Measurements from ENCODE around the gene LEAP2. TPM values are rescaled to one million over a fixed set of nuclear protein-coding genes. Genes with fewer than 3 reads are reported as not detected.

The LEAP2 gene
- polyA plus RNA-seq, 1 donor from 2014 or later = 1.6 TPM

GRCh38 chr5:132848270-132848669, 25.2 kb upstream of the LEAP2 start:
- Histone ChIP-seq H3F3A (ENCODE audit: insufficient read depth, low read length, poor library complexity, severe bottlenecking) (no peaks in the 10 kb centered on the region), H3K9me3 (ENCODE audit: low read length) (no peaks in the 10 kb centered on the region), H3K4me2 (ENCODE audit: low read length) (no peak overlapping the region), H3K79me2 (replicated peaks; ENCODE audit: insufficient read depth, low read length) (no peaks in the 10 kb centered on the region), H3K9ac (ENCODE audit: low read length) (no peak overlapping the region), H4K20me1 (ENCODE audit: insufficient read depth) (no peaks in the 10 kb centered on the region), H3K27me3 (ENCODE audit: insufficient read depth, low read depth, low read length) (no peaks in the 10 kb centered on the region), H3K36me3 (ENCODE audit: insufficient read depth, low read length) (no peaks in the 10 kb centered on the region), H3K27ac (ENCODE audit: low read length) (no peak overlapping the region), H3K4me3 (ENCODE audit: low read length) (no peak overlapping the region), H3K9me2 (ENCODE audit: insufficient read depth, low read length) (no peaks in the 10 kb centered on the region), H2AFZ (ENCODE audit: low read depth, low read length) (no peak overlapping the region)
- TF ChIP-seq CTCF (IDR thresholded peaks at IDR 0.05; ENCODE audit: poor library complexity, severe bottlenecking) = no peak
- no peak for TF ChIP-seq RAD21 (conservative IDR thresholded peaks at IDR 0.05)
- TF ChIP-seq EP300 (conservative IDR thresholded peaks at IDR 0.05; ENCODE audit: poor library complexity, severe bottlenecking) = no peak
- TF ChIP-seq EZH2 (IDR thresholded peaks at IDR 0.05; ENCODE audit: borderline replicate concordance, insufficient read depth, low read length, poor library complexity, severe bottlenecking) = no peak
- TF ChIP-seq POLR2AphosphoS5 (IDR thresholded peaks at IDR 0.05) = no peak
- TF ChIP-seq TAF1 (IDR thresholded peaks at IDR 0.05; ENCODE audit: low read depth) = no peak
- TF ChIP-seq REST (IDR thresholded peaks at IDR 0.05; ENCODE audit: borderline replicate concordance) = no peak
- TF ChIP-seq SMC3 (conservative IDR thresholded peaks at IDR 0.05; ENCODE audit: poor library complexity) = no peak
- no peak for TF ChIP-seq MXI1 (conservative IDR thresholded peaks at IDR 0.05; ENCODE audit: poor library complexity, severe bottlenecking)

DNA sequence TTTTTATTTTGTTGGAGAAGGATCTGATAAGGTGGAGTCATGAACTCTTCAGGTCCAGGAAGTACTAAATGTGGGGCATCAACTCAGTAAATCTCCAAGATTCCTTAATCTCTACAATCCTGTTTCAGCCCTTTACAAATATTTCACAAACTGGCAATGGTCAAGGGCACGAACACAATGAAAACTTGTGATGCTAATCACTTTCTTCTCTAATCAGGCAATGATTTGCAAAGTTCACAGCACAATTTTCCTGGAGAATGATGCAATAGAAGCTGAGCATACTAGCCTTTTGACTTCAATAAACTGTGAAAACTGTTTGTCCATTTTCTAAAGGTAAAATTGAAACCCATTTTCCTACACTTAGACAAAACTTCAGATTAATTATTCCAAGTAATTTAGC, 24.1 kb upstream of the LEAP2 start:
- Histone ChIP-seq H3F3A (ENCODE audit: insufficient read depth, low read length, poor library complexity, severe bottlenecking) (no peaks in the 10 kb centered on the region), H3K4me2 (ENCODE audit: low read length) (no peak overlapping the region), H4K20me1 (ENCODE audit: insufficient read depth) (no peaks in the 10 kb centered on the region), H3K9ac (ENCODE audit: low read length) (no peak overlapping the region), H3K27ac (ENCODE audit: low read length) (no peak overlapping the region), H3K36me3 (ENCODE audit: insufficient read depth, low read length) (no peaks in the 10 kb centered on the region), H3K27me3 (ENCODE audit: insufficient read depth, low read depth, low read length) (no peaks in the 10 kb centered on the region), H3K9me2 (ENCODE audit: insufficient read depth, low read length) (no peaks in the 10 kb centered on the region), H3K9me3 (ENCODE audit: low read length) (no peaks in the 10 kb centered on the region), H2AFZ (ENCODE audit: low read depth, low read length) (no peak overlapping the region), H3K79me2 (replicated peaks; ENCODE audit: insufficient read depth, low read length) (no peaks in the 10 kb centered on the region), H3K4me3 (ENCODE audit: low read length) (no peak overlapping the region)
- TF ChIP-seq MXI1 (conservative IDR thresholded peaks at IDR 0.05; ENCODE audit: poor library complexity, severe bottlenecking) (no peak), CTCF (IDR thresholded peaks at IDR 0.05; ENCODE audit: poor library complexity, severe bottlenecking) (no peak), EZH2 (IDR thresholded peaks at IDR 0.05; ENCODE audit: borderline replicate concordance, insufficient read depth, low read length, poor library complexity, severe bottlenecking) (no peak), RAD21 (conservative IDR thresholded peaks at IDR 0.05) (no peak), SMC3 (conservative IDR thresholded peaks at IDR 0.05; ENCODE audit: poor library complexity) (no peak), REST (IDR thresholded peaks at IDR 0.05; ENCODE audit: borderline replicate concordance) (no peak), EP300 (conservative IDR thresholded peaks at IDR 0.05; ENCODE audit: poor library complexity, severe bottlenecking) (no peak), TAF1 (IDR thresholded peaks at IDR 0.05; ENCODE audit: low read depth) (no peak), POLR2AphosphoS5 (IDR thresholded peaks at IDR 0.05) (no peak)
